GM12878 (cell line): Measurements from ENCODE around the gene PTRH2. TPM values are rescaled to one million over a fixed set of nuclear protein-coding genes. Genes with fewer than 3 reads are reported as not detected.
A peak's percentile ranks its signal among the peaks of the same experiment; 100 is the strongest.

Source experiments
- ATAC-seq: fragments of 200-7000 bp; cut with Tn5 transposase; 3 replicates; pipeline ENCODE4 v1.9.1; 2020; ENCODE audit warnings: mild to moderate bottlenecking, moderate library complexity
- BruUV-seq: library from RNA; stranded (reverse); fragments of 400-500 nt; replicated peaks from 2 replicates; lab custom pipeline; 2021; lab: Mats Ljungman, UMichigan
- CTCF ChIA-PET: fragments of 300-600 bp; sonication (Branson Sonifier 250); formaldehyde crosslinking; extraction: SDS; loops from one replicate; lab custom pipeline; 2021; ENCODE audit warnings: inconsistent platforms; lab: Yijun Ruan, JAX
- POLR2A ChIA-PET: fragments of 350-600 bp; formaldehyde crosslinking; extraction: SDS; loops from one replicate; lab custom pipeline; 2021; ENCODE audit warnings: inconsistent platforms; lab: Charles Lee
- RAD21 ChIA-PET: fragments of 300-600 bp; sonication (Branson Sonifier 250); formaldehyde crosslinking; loops from one replicate; lab custom pipeline; 2023; ENCODE audit warnings: antibody characterized with exemption; ENCODE audit not compliant: unreplicated experiment; lab: Charles Lee
- SMC1A ChIA-PET: fragments of 300-600 bp; sonication (Branson Sonifier 250); formaldehyde crosslinking; loops from one replicate; lab custom pipeline; 2023; ENCODE audit not compliant: unreplicated experiment, uncharacterized antibody; lab: Charles Lee
- DNase-seq: peaks from one replicate; pipeline ENCODE4 v3.0.0-alpha.2; 2011; ENCODE audit warnings: low read depth, low spot score
- FAIRE-seq: peaks from 3 replicates; lab custom pipeline; 2011; peaks lifted over from hg19 to GRCh38; lab: Jason Lieb, UNC
- H2AFZ ChIP-seq: 2 replicates; pipeline ENCODE4 v1.6.0; 2011; ENCODE audit warnings: low read depth, low read length, control low read depth; ENCODE audit not compliant: control insufficient read depth
- H3K27ac ChIP-seq: 2 replicates; pipeline ENCODE4 v1.5.1; 2011; ENCODE audit warnings: control low read depth; ENCODE audit not compliant: control insufficient read depth, insufficient read depth
- H3K27me3 ChIP-seq, 2 experiments: replicated peaks in 1 of 2; 2 replicates each; pipeline versions ENCODE4 v1.6.0 to v1.6.1; 2011; ENCODE audit warnings: low read length in 1 of 2; ENCODE audit not compliant: control insufficient read depth in 2 of 2, insufficient read depth in 2 of 2
- H3K36me3 ChIP-seq, 2 experiments: 2 replicates each; pipeline ENCODE4 v1.5.1; 2011; ENCODE audit warnings: low read length in 1 of 2; ENCODE audit not compliant: control insufficient read depth in 2 of 2, insufficient read depth in 2 of 2
- H3K4me1 ChIP-seq: 2 replicates; pipeline ENCODE4 v1.6.1; 2011; ENCODE audit warnings: mild to moderate bottlenecking, low read length, moderate library complexity, mixed read lengths; ENCODE audit not compliant: control insufficient read depth, insufficient read depth
- H3K4me2 ChIP-seq: 2 replicates; pipeline ENCODE4 v1.6.0; 2011; ENCODE audit warnings: control low read depth; ENCODE audit not compliant: control insufficient read depth, insufficient read depth
- H3K4me3 ChIP-seq: fragments of 200-600 bp; sonication (generic); 2 replicates; pipeline ENCODE4 v1.5.1; 2016
- H3K79me2 ChIP-seq: 2 replicates; pipeline ENCODE4 v1.6.0; 2011; ENCODE audit warnings: low read length; ENCODE audit not compliant: control insufficient read depth, insufficient read depth
- H3K9ac ChIP-seq: 2 replicates; pipeline ENCODE4 v1.8.0; 2011; ENCODE audit warnings: low read length, control low read depth, mixed read lengths; ENCODE audit not compliant: control insufficient read depth, insufficient read depth
- H3K9me3 ChIP-seq: replicated peaks from 3 replicates; pipeline ENCODE4 v1.5.1; 2011; ENCODE audit warnings: mild to moderate bottlenecking, low read length; ENCODE audit not compliant: control insufficient read depth, insufficient read depth
- H4K20me1 ChIP-seq: 2 replicates; pipeline ENCODE4 v1.6.0; 2011; ENCODE audit not compliant: control insufficient read depth, insufficient read depth
- ELK1 ChIP-seq: IDR thresholded peaks from 2 replicates; pipeline ENCODE4 v1.6.1; 2012; ENCODE audit warnings: low read depth, low read length, improper control_type of control experiment
- ETV6 ChIP-seq, 2 experiments: fragments of 450-650 bp in 1 of 2; IDR thresholded peaks in 1 of 2; conservative IDR thresholded peaks in 1 of 2; 2 replicates each; pipeline ENCODE4 v1.6.1; 2014; ENCODE audit warnings: antibody characterized with exemption in 1 of 2, borderline replicate concordance in 1 of 2, low read depth in 1 of 2, mild to moderate bottlenecking in 1 of 2, moderate library complexity in 1 of 2
- FOS ChIP-seq: IDR thresholded peaks from 3 replicates; pipeline ENCODE4 v1.6.1; 2011; ENCODE audit warnings: borderline replicate concordance; ENCODE audit not compliant: insufficient read length; ENCODE audit errors: extremely low read depth
- GATAD2B ChIP-seq: fragments of 450-650 bp; conservative IDR thresholded peaks from 2 replicates; pipeline ENCODE4 v1.6.1; 2017; ENCODE audit warnings: low read depth, mild to moderate bottlenecking, moderate library complexity
- IKZF1 ChIP-seq: fragments of 450-650 bp; conservative IDR thresholded peaks from 2 replicates; pipeline ENCODE4 v1.6.1; 2017; ENCODE audit warnings: antibody characterized with exemption, mild to moderate bottlenecking
- IRF5 ChIP-seq: fragments of 450-650 bp; IDR thresholded peaks from 2 replicates; pipeline ENCODE4 v1.6.1; 2017; ENCODE audit warnings: borderline replicate concordance
- KDM1A ChIP-seq: fragments of 200-600 bp; sonication (generic); IDR thresholded peaks from 2 replicates; pipeline ENCODE4 v1.6.1; 2016; ENCODE audit warnings: borderline replicate concordance
- NFYA ChIP-seq: IDR thresholded peaks from 2 replicates; pipeline ENCODE4 v1.6.1; 2011; ENCODE audit warnings: low read depth, mild to moderate bottlenecking, low read length, improper control_type of control experiment, borderline replicate concordance
- NRF1 ChIP-seq: conservative IDR thresholded peaks from 2 replicates; pipeline ENCODE4 v1.6.1; 2011; ENCODE audit warnings: mild to moderate bottlenecking, low read depth, low read length, improper control_type of control experiment
- PRDM15 ChIP-seq: fragments of 450-650 bp; formaldehyde crosslinking; IDR thresholded peaks from 2 replicates; pipeline ENCODE4 v1.4.0; 2020; ENCODE audit warnings: mild to moderate bottlenecking, moderate library complexity
- RB1 ChIP-seq: fragments of 450-650 bp; formaldehyde crosslinking; IDR thresholded peaks from 2 replicates; pipeline ENCODE4 v1.6.1; 2017; ENCODE audit warnings: mild to moderate bottlenecking, borderline replicate concordance
- REST ChIP-seq: IDR thresholded peaks from 2 replicates; pipeline ENCODE4 v1.6.1; 2012; ENCODE audit warnings: mild to moderate bottlenecking, low read depth, low read length
- SPI1 ChIP-seq: IDR thresholded peaks from 2 replicates; pipeline ENCODE4 v1.6.1; 2011; ENCODE audit warnings: low read depth, mild to moderate bottlenecking, low read length, moderate library complexity, borderline replicate concordance; ENCODE audit not compliant: insufficient read depth
- YY1 ChIP-seq: IDR thresholded peaks from 2 replicates; pipeline ENCODE4 v1.6.1; 2011; ENCODE audit warnings: low read depth, mild to moderate bottlenecking, low read length
- WGBS: methylation state at CpG from one replicate; pipeline ENCODE4 v1.1.6; 2016; ENCODE audit warnings: low lambda C conversion rate; ENCODE audit not compliant: insufficient replicate concordance, insufficient coverage; ENCODE audit errors: missing lambda C conversion rate; 5-methylcytosine and 5-hydroxymethylcytosine counted together
- in situ Hi-C: fragments of 300-500 bp; cut with MboI; formaldehyde crosslinking; loops from 9 replicates; pipeline ENCODE4 v1.14.3; 2018; ENCODE audit warnings: mixed read lengths
- intact Hi-C: fragments of 100-400 bp; cut with micrococcal nuclease; formaldehyde crosslinking; loops from one replicate; pipeline ENCODE4 v1.14.2; 2022; ENCODE audit not compliant: unreplicated experiment
- polyA plus RNA-seq, 11 experiments: library from polyadenylated mRNA; depleted of rRNA in 4 of 11; unstranded in 6 of 11; stranded (reverse) in 5 of 11; fragments of >200 nt; fragmentation: Nextera tagmentation in 4 of 11; fragmentation: Illumina TruSeq in 1 of 11; extraction: Ambion mirVana in 4 of 11; extraction: Trizol in 1 of 11; gene quantifications; 1 replicate in 1 of 11; 2 replicates in 10 of 11; pipeline versions ENCODE4 v1.2.1 to v1.2.3, GENCODE V29; 2011 to 2016; ENCODE audit warnings: inconsistent platforms in 2 of 11, missing spikeins in 2 of 11, low read depth in 1 of 11
- total RNA-seq, 4 experiments: library from RNA; depleted of rRNA in 3 of 4; stranded (reverse); fragments of >200 nt in 3 of 4; fragmentation: Illumina TruSeq in 1 of 4; extraction: Trizol in 1 of 4; gene quantifications; 2 replicates each; pipeline versions ENCODE4 v1.2.1 to v1.2.3, GENCODE V29; 2013 to 2021

PTRH2 gene
- total and polyA plus RNA-seq, 10 of the 15 experiments (the other 5 are each of a cell fraction or from before 2014, with no cell fraction given), result 37.7 to 156 (median 63.4) TPM

GRCh38 chr17:59688008-59688407, 19.2 kb downstream of the PTRH2 start:
- in situ Hi-C loops (no loop called here), intact Hi-C loops (no loop called here)
- no peak overlapping the region for H3K27ac ChIP-seq
- peaks cover 4 to 39% of the 10 kb centered on the region in 2 experiments for H3K36me3 ChIP-seq
- 0 out of 3 replicates have a peak, but pooled peaks have one; percentile 22 for ATAC-seq
- H3K9me3 ChIP-seq, result no peaks in the 10 kb centered on the region
- RAD21 ChIA-PET, result no interaction called here
- BruUV-seq, result no TSS peak
- no peak for FAIRE-seq
- H3K4me2 ChIP-seq, result no peak overlapping the region
- CTCF ChIA-PET, result interaction anchor here (0.7 to 2.3 kb wide), 4 partner anchors 17 to 171 kb away, joined by 3 to 11 read pairs (median 5); no protein-coding TSS in a partner anchor
- no peaks in the 10 kb centered on the region for H3K4me1 ChIP-seq
- no peaks in the 10 kb centered on the region for H3K79me2 ChIP-seq
- H4K20me1 ChIP-seq, result no peaks in the 10 kb centered on the region
- H3K27me3 ChIP-seq, result no peaks in the 10 kb centered on the region
- no peak overlapping the region for H2AFZ ChIP-seq
- POLR2A ChIA-PET, result no interaction called here
- SMC1A ChIA-PET, result interaction anchor here (1.0 to 4.6 kb wide), 4 partner anchors 11 to 26 kb away, joined by 3 to 36 read pairs (median 4); no protein-coding TSS in a partner anchor
- no peak overlapping the region for H3K9ac ChIP-seq
- DNase-seq, result no peak
- no peak overlapping the region for H3K4me3 ChIP-seq
- WGBS, result 100% methylated on average over 1 of the region's 1 CpG
- TF ChIP-seq IRF5 (no peak), FOS (no peak), IKZF1 (no peak), PRDM15 (CRISPR knock-in tag) (no peak), ETV6 (conservative IDR thresholded peaks at IDR 0.05 in 1 of 2, IDR thresholded peaks at IDR 0.05 in 1 of 2; ENCODE audit: borderline replicate concordance in 1 of 2, low read depth in 1 of 2) (no peak), RB1 (no peak), REST (no peak), NFYA (no peak), SPI1 (no peak), GATAD2B (no peak), YY1 (no peak), KDM1A (no peak), NRF1 (no peak), ELK1 (no peak)
